Stimulated activated CD8-positive, alpha-beta memory T cell treated with anti-CD3 and anti-CD28 coated beads, Interleukin-7, amount 100 ng/mL, for 48 hours (primary cell): ENCODE measurements around the gene ETS1.

Source experiments
- DNase-seq, 2 donors: peaks; one replicate each; pipeline ENCODE4 v3.0.0-alpha.2; 2020; ENCODE audit warnings: low read depth in 1 of 2; ENCODE audit errors: extremely low read depth in 1 of 2

Gene ETS1

DNA sequence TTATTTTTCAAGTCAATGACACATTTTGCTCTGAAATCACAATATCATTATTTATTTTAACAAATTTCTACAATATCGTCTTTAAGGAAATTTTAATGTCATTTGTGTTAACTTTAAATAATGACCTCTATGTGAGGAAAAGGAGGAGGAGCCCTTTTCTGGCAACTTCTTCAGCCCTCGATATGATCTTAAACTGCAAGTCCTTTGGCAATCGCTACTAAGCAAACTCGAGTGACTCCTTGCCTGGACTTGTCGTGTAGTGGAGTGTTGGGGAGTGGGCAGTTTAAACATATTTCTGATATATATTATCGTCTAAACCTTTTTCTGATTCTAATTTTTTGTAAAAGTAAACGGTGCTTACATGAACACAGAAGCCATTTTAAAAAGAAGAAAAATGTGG lies 16.7 kb downstream of the ETS1 start:
- no peak for DNase-seq

DNA sequence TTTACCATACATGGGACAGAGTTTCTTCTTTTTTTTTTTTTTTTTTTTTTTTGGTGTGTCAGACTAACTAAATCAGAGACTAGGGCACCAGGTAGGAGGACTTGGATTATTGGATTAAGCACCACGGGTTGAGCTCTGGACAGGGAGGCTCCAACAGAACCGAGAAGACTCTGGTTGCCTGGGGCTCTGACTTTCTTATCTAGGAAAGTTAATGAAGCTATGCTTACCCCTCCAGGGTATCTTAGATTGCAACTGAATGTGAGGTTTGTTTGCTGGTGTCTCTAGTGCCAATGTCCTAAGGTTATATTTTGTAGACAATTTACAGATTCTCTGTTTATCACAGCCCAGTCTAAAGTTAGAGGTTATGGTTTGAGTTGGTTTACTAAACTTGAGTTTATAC lies 18.1 kb downstream of the ETS1 start:
- DNase-seq = no peak

DNA sequence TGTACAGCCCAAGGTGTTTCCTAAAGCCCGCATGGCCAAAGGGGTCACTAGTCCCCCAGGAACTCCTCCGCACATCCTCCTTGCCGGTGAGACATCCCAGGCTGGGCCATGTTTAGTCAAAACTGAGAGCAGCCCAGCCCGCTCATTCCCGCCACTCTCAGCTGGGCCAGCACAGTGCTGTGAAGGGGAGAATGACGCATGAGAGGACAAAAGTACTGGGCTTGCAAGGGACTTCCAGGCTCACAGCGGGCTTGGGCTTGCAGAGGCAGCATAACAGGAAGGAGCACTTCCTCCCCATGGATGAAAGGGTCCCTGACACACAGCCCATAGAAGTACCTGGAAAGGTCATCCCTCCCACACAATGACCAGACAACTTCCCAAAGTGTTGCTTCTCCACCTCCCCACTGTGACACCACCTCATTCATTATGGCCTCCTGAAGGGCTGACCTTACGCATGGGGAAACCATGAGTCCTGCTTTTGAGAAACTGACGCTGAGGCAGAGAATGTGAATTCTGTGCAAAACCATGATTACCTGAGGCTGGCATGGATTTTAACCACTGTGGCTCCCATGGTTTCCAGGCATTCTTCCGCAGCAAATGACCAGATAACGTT lies 19.1 kb downstream of the ETS1 start:
- no peak for DNase-seq

DNA sequence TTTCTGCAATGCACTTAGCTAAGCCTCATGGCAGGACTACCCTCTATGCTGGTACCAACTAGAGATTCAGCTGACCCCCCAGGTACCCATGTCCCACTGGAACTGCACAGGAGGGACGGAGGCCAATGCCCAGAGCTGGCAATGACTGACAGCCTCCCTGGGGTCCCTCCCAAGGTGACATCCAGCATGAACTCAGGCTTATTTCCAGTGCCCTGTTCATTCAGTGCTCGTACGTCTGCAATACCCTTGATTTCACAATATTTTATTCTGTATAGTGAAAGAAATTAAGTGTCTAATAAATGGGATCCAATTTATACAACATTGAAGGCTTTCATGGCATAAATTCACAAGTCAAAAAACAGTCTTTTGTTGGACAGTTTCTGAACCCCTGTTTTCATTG lies 20.2 kb downstream of the ETS1 start:
- no peak for DNase-seq

DNA sequence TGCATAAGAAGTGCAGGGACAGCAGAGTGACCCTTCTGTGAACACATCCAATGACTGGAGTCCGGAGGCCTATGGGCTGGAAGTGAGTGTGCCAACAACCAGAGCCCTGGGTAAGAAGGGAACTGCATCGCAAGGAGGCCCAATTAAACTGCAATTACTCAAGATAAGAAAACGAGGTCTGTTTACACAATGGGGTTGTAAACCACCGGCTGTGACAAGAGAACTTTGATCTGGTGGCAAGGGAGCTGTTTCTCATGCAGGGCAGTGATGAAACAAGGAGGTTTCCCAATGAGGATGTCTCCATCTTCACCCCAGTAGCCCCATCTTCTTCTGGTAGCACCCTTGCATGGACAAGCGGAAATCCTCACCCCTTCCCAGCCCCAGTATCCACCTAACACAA lies 21.5 kb downstream of the ETS1 start:
- DNase-seq = no peak

DNA sequence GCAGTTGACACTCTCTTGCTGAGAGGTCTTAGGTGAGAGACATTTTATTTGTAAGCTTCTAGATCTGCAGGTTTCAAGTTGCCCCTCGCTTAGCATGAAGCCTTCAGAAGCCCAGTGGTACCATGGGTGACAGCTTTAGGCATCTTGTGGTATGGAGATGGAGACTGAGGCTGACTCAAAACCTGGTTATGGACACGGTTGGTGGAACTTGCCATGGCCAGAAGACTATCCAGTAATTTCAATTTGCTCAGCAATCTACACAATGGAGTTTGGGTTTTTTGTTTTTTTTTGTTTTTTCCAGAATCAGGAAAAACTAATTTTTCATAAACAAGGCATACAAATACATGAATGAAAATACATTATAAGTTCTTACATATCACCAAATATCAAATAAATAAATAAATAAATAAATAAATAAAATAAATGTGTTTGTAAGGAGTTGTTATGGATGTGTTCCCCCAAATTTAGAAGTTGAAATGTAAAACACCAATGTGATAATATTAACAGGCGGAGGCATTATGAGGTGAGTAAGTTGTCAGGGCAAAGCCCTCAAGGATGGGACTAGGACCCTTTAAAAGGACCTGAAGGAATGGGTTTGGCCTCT lies 22.6 kb downstream of the ETS1 start:
- no peak for DNase-seq

DNA sequence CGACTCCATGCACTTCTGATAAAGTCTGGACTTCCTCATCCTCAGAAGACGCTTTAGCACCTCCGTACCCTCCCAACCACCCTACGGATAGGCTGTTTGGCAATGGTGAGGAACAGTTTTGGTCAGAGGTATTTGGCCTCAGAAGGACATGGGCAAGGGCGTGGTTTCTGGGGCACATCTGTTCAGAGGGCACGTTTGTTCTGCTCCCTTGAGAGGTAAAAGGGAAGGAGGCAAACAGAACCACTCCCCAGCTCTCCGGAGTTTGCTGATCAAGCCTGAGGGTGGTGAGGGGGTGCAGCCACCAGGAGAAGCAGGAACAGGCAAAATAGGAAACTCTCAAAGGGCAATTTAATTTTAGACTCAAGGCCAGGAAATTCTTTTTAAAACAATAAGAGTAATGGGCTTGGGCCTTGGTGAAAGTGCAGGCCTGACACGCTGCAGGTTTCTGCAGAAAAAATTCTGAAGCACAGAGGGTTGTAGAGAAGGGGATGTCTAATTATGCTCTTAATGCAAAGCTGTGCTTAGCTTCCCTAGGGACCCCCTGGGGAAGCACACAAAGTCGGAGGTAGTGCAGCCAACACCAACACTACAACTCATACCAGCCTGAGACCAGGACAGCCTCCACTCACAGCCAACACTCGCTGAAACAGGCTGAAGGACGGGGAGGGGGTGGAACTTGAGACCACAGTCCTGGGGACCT lies 23.3 kb downstream of the ETS1 start:
- DNase-seq = no peak

DNA sequence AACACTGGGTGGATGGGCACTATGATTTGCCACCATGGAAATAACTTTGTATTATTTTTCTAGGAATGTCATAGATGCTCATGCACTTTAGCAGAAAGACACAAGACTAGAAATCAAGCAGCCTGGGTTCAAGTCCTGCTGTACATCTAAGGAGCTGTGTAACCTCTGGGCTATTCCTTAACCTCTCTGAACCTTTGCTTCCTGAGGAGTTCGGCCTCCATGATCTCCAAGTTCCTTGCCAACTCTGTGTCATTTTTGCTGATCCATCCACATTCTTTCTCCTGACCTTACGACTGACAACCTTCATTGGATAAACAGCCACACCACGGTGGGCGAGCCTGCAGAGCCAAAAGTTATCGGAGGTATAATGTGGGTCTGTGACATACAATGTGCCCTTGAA lies 24.1 kb downstream of the ETS1 start:
- no peak for DNase-seq

DNA sequence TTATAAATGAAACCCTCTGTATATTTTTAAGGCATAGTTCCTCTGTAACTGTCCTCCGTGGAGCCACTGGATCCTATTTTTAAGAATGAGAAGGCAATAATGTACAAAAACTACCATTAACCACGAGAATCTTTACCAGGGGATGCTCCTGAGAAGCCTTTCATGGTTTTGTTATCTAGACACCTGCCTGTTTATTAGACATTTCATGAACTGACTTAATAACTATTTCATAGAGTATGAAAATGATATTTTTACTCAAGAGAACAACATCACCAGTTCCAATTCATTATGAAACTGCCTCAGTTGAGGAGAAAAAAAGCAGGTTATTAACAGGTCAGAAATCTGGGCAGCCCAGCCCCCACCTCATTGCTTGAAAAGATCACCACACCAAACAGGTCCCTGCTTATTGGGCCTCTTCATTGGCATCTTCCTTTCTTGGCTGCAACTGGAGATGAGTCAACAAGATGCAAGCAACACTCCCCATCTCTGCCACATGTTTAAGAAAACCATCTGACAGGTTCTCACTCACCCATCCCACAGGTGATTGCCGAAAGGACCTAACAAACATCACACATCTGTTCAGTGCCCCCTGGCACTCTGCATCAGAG lies 27.8 kb downstream of the ETS1 start:
- DNase-seq = no peak

DNA sequence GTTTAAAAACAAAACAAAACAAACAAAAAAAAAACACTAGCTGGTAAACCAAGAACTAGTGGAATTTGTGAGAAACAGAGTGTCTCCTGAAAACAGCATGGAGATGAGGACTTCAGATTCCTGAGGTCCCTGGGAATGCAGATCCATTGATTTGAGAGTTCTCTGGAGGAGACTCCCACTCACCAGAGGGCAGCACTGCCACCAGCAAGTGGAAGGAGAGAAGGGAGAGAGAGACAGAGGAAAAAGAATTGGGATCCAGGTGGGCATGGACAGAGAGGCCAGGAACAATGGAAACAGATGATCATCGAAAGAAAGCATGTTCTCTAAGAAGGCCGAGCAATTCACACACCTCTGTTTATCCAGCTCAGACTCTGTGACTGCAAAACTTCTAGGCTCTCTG lies 31.8 kb downstream of the ETS1 start:
- DNase-seq = no peak

DNA sequence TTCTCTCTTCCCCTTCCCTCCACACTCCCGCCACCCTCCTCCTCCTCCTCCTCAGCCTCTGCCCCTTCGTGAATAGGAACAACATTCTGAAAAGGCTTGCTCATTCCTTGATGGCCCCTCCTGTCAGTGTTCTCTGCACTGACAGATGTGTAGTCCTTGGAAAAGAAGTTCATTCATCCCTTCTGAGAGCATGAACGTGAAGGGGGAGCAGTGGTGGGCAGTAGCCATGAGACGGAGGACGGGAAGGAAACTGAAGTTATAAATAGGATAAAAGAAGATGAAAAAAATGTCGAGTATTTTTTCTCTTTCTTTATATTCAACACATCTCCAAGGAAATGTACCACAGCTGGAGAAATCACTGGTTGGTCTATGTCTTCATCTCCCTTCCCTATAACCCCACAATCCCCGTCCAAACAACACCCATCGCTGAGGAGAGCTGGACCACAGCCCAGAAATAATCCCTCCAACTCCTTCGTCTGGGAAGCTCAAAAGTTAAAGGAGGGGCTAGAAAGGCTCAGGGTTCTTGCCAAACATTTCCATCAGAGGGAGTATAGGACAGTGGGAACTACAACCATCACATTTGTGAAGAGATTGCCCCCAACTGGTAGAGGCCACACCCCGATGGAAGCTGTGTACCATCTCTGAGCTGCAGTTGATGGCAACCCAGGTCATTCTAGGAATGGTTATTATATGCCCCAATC lies 33.5 kb downstream of the ETS1 start:
- DNase-seq = no peak

DNA sequence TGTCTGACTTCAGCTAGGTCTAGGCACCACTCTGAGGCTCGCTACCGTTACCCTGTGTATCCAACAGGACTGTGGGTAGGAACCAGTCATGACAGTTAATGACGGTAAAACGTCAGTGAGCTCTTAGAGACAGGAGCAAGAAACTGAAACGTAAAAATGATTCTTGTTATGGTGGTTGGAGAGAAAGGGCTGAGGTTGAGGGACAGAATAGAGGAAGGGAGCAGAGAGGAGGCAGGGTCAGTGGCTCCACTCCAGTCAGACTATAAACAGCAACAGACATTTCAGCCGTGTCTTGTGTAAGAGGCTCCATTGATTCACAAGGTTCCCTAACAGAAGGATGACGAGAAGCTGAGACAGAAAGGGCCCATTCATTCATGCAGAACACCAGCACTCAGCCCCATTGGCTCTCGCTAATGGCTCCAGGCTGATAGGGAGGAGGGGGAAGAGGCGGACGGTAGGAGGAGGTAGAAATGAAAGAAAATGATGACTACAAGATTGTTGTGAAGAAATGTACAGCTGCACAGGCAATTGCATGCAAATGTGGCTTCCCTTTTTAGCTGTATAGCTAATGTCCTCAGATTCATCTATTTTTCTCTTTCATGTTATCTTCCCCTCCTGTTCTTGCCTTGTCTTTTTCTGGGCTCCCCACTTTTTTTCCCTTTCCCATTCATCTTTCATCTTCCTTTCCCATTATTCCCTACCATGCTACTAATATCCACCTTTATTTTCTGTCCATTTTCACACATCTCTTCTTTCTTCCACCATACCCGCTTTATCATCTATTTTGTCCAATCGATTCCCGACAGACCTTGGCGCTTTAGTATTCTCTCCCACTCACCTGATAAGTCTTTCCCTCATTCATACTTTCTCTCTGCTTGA lies 34.3 kb downstream of the ETS1 start:
- DNase-seq = no peak

DNA sequence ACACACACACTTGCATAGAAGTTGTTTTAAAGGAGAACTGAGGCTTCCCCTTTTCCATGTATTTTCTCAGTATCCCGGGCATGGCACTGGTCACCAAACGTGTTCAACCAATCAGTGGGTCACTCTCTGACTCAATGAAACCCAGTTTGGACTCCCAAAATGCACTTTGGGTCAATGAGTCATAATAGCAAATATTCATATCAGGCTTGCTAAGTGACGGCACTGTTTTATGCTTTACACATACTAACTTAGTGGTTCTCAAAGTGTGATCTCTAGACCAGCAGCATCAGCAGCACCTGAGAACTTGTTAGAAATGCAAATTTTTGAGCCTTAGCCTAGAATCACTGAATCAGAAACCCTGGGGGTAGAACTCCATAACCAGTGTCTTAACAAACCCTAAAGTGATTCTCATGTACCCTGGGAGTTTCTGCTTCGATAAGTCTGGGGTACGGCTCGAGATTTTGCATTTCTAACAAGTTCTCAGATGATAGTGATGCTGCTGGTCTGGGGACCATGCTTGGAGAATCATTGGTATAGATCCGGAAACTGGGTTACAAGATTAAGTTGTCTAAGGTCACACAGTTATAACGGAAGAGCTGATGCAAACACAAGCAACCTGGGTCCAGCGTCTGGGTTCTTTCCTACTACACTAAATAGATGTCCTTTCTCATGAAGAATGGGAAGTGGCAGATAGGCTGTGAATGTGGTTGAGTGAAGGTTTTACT lies 35.6 kb downstream of the ETS1 start:
- DNase-seq = no peak

DNA sequence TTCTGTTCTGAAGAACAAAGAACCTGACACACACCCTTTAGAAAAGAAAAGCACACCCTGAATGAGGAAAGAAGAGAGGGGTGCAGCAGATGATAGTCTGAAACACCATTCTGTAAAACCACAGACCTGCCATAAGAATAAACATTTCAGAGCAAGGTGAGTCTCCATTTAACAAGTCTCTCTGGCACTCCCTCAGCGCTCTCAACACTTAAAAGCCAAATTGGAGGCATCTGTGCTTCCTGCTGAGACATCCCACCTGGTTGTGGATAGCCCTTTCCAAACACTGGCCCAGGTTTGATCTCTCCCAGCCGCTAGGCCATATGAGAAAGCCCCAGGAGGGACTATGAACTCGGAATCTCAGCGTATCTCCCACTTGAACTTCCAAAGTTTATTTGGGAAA lies 36.3 kb downstream of the ETS1 start:
- DNase-seq = no peak

DNA sequence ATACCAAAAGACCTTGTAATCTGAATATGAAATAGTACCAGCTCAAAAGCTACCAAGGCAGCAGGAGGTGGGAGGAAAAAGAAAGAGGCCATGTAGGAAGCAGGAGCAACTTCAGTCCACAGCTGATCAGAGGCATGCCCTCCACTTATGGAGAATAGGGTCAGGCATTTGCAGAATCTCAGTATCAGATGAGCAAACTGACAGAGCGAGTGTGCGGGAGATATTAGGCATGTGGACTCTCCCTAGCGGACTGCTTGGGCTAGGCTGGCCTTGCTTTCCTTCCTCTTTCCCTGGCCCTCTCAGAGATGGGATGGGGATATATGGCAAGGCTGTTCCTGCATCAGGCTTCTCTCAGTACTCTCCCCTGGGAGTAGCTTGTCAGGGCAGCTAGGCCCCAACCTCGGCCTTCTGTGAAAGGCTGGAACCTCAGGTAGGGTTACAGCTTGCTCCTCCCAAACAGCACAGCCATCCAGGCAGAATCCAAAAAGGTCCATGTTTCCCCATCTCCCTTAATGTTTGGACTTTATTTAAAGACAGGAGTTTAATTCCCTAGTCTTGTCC lies 37.0 kb downstream of the ETS1 start:
- no peak for DNase-seq

DNA sequence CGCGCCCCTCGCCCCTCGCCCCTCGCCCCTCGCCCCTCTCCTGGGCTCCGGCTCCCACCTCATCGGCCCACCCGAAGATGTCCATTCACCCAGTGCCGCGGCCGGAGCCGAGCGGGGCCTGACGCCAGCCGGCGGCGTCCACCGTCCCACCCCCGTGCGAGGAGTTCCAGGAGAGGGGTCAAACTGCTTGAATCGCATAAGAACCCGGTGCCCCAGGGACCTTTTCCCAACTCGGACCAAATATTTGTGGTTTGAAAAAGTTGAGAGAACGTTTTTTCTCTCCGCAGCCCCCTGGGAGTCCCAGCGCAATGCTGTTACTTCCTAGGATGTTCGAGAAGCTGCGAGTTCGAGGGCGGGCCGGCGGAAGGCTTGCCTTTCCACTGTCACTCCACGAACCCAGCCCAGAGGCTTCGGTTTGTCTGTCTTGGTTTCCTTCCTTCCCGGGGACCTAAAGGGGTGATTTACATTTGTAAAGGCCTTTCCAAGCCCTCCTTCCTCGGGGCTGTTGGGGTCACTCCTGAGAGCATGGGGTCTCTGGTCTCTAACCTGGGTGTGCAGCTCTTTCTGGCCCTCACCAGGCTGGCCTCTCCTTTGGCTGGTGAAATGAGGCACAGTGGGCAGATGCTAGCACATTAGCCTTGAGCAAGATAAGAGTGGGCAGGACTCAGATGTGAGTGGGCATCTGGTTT lies 38.0 kb downstream of the ETS1 start:
- no peak for DNase-seq

DNA sequence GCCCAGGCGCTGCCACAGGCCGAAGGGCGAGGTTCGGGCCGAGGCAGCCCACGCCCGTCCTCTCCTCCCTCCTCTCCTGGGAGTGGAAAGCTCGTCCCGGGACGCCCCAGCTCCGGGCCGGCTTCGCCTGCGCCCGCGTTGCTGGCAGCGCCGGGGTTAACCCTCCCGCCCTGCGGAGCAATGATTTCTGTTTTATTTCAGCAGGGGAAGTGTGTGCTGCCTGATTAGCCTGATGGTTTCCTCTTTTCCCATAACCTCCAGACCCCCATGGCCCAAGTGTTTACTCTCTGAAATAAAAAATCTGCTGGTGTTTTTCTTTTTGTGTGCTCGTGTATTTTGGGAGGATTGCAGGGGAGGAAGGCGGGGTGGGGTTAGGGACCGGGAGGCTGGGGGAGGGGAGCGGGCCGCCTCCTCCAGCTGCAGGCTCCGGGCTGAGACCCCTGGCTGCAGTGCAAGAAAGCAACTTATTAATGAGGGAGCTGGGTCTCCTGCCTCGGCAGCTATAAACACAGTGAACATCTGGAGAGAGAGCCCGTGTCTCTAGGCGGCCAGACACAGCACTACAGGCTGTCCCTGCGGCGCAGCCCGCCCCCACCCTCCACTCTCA lies 38.6 kb downstream of the ETS1 start:
- DNase-seq = no peak

DNA sequence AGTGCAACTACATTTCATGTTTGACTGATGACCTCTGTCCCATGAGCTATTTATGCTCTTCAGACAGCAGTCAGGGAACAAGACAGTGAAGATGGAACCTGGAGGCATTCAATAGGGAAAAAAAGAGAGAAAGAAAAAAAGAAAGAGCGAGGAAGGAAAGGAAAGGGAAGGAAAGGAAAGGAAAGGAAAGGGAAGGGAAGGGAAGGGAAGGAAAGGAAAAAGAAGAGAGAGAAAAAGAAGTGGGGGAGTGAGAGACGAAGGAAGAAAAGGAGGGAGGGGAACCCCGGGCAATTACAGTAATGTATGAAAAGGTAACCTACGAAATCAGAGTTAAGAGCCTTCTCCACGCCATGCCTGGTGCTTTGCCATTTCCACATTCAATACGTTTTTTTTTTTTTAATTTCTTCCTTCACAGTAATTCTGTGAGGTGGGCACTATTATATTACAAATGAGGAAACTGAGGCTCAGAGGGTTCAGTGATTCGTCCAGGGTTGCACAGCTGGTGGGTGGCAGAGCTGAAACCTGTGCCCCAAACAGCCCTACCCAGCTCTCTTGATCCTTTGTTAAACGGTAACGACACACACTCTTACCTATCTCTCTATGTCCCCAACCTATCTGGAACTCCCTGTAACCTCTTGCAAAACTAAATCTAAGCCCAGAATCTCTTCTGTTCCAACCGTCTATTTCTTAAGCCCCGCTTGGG lies 39.3 kb downstream of the ETS1 start:
- no peak for DNase-seq
